GM21390 (cell line): ENCODE results near the gene SLC6A17.

ENCODE experiments used
- ATAC-seq: cut with Tn5 transposase; IDR thresholded peaks from one replicate; pipeline ENCODE4 v1.9.1; 2021; ENCODE audit not compliant: unreplicated experiment

SLC6A17 gene

GRCh38 chr1:110172001-110172400 is 21.7 kb downstream of the SLC6A17 start:
- ATAC-seq: no peak

GRCh38 chr1:110173466-110174105 is 23.3 kb downstream of the SLC6A17 start:
- no peak for ATAC-seq

GRCh38 chr1:110174961-110175360 is 24.7 kb downstream of the SLC6A17 start:
- ATAC-seq: no peak

GRCh38 chr1:110176299-110176956 is 26.1 kb downstream of the SLC6A17 start:
- ATAC-seq: no peak

- ATAC-seq: no peak
Observed at GRCh38 chr1:110177775-110178174, 27.5 kb downstream of the SLC6A17 start.

- no peak for ATAC-seq
Observed at GRCh38 chr1:110183642-110184167, 33.4 kb downstream of the SLC6A17 start.

GRCh38 chr1:110184446-110184845 is 34.2 kb downstream of the SLC6A17 start:
- ATAC-seq: no peak

GRCh38 chr1:110185181-110185580 is 34.9 kb downstream of the SLC6A17 start:
- ATAC-seq: no peak

GRCh38 chr1:110186558-110186957 is 36.3 kb downstream of the SLC6A17 start:
- ATAC-seq: no peak

- ATAC-seq: no peak
Observed at GRCh38 chr1:110187139-110187890, 37.0 kb downstream of the SLC6A17 start.

- ATAC-seq: no peak
Observed at GRCh38 chr1:110188035-110188618, 37.8 kb downstream of the SLC6A17 start.

GRCh38 chr1:110189181-110189580 is 38.9 kb downstream of the SLC6A17 start:
- no peak for ATAC-seq

GRCh38 chr1:110190282-110190929 is 40.1 kb downstream of the SLC6A17 start:
- no peak for ATAC-seq

GRCh38 chr1:110192541-110192940 is 42.2 kb downstream of the SLC6A17 start:
- ATAC-seq: no peak

- no peak for ATAC-seq
Observed at GRCh38 chr1:110195196-110195595, 44.9 kb downstream of the SLC6A17 start.

GRCh38 chr1:110196917-110197765 is 46.8 kb downstream of the SLC6A17 start:
- no peak for ATAC-seq

- ATAC-seq: no peak
Observed at GRCh38 chr1:110197905-110198629, 47.8 kb downstream of the SLC6A17 start.

GRCh38 chr1:110198746-110199145 is 48.5 kb downstream of the SLC6A17 start:
- ATAC-seq: no peak

GRCh38 chr1:110200190-110200589 is 49.9 kb downstream of the SLC6A17 start:
- ATAC-seq: no peak
